OCI-LY7 (cell line): ENCODE results near the gene BAIAP2L1. TPM values are rescaled to one million over a fixed set of nuclear protein-coding genes. Genes with fewer than 3 reads are reported as not detected.
"Not testable (repeated sequence)": the region's sequence is repeated elsewhere in the genome, so short reads cannot be mapped to it uniquely, and the experiment has no call there.

Source experiments
- BruUV-seq: library from RNA; stranded (reverse); fragments of 400-500 nt; replicated peaks from 2 replicates; lab custom pipeline; 2021; lab: Mats Ljungman, UMichigan
- CTCF ChIA-PET: fragments of 300-600 bp; sonication (Branson Sonifier 250); formaldehyde crosslinking; loops from one replicate; lab custom pipeline; 2022; ENCODE audit warnings: antibody characterized with exemption; ENCODE audit not compliant: unreplicated experiment; lab: Charles Lee
- POLR2A ChIA-PET: fragments of 300-600 bp; sonication (Branson Sonifier 250); formaldehyde crosslinking; loops from one replicate; lab custom pipeline; 2022; ENCODE audit warnings: antibody characterized with exemption; lab: Charles Lee
- DNase-seq: peaks from one replicate; pipeline ENCODE4 v3.0.0-alpha.2; 2015; ENCODE audit warnings: low spot score
- H2AFZ ChIP-seq: fragments of 200-600 bp; sonication (generic), shearing (Covaris generic); 2 replicates; pipeline ENCODE4 v1.6.1; 2014; ENCODE audit warnings: mild to moderate bottlenecking, antibody characterized with exemption, low read length, moderate library complexity
- H3K27ac ChIP-seq: fragments of 200-600 bp; sonication (generic); 2 replicates; pipeline ENCODE4 v1.5.1; 2014; ENCODE audit warnings: mixed run types, low read depth, mild to moderate bottlenecking, moderate library complexity, low read length, inconsistent platforms; ENCODE audit not compliant: poor library complexity, severe bottlenecking
- H3K36me3 ChIP-seq: fragments of 200-600 bp; sonication (generic); 2 replicates; pipeline ENCODE4 v1.6.1; 2014; ENCODE audit warnings: mild to moderate bottlenecking, antibody characterized with exemption, low read length, moderate library complexity, mixed read lengths; ENCODE audit not compliant: insufficient read depth
- H3K4me1 ChIP-seq: fragments of 200-600 bp; sonication (generic); 2 replicates; pipeline ENCODE4 v1.5.1; 2014; ENCODE audit warnings: mild to moderate bottlenecking, low read length; ENCODE audit not compliant: insufficient read depth, poor library complexity, severe bottlenecking
- H3K4me2 ChIP-seq: fragments of 200-600 bp; sonication (generic); 2 replicates; pipeline ENCODE4 v1.6.1; 2014; ENCODE audit warnings: mild to moderate bottlenecking, low read length
- H3K4me3 ChIP-seq: fragments of 200-600 bp; sonication (generic); 2 replicates; pipeline ENCODE4 v1.5.1; 2014; ENCODE audit warnings: mild to moderate bottlenecking, low read depth, low read length; ENCODE audit not compliant: poor library complexity, severe bottlenecking
- H3K79me2 ChIP-seq: fragments of 200-600 bp; sonication (generic); 2 replicates; pipeline ENCODE4 v1.6.1; 2016; ENCODE audit warnings: low read depth, mild to moderate bottlenecking, low read length, moderate library complexity, mixed read lengths; ENCODE audit not compliant: insufficient read depth
- H3K9me2 ChIP-seq: fragments of 200-600 bp; sonication (generic); 2 replicates; pipeline ENCODE4 v1.6.1; 2016; ENCODE audit warnings: mild to moderate bottlenecking, low read length, mixed read lengths; ENCODE audit not compliant: insufficient read depth
- H3K9me3 ChIP-seq: fragments of 200-600 bp; sonication (generic); 2 replicates; pipeline ENCODE4 v1.6.1; 2014; ENCODE audit warnings: mild to moderate bottlenecking, mixed run types, low read length, mixed read lengths
- H4K20me1 ChIP-seq: fragments of 200-600 bp; sonication (generic); 2 replicates; pipeline ENCODE4 v1.6.1; 2014; ENCODE audit warnings: mild to moderate bottlenecking, antibody characterized with exemption, low read length, moderate library complexity, mixed read lengths; ENCODE audit not compliant: insufficient read depth
- EZH2phosphoT487 ChIP-seq: fragments of 200-600 bp; sonication (generic); IDR thresholded peaks from 2 replicates; pipeline ENCODE4 v1.6.1; 2018; ENCODE audit warnings: low read depth, borderline replicate concordance, mild to moderate bottlenecking, mixed run types, antibody characterized with exemption, low read length, moderate library complexity, mixed read lengths
- intact Hi-C: fragments of 100-400 bp; cut with micrococcal nuclease; formaldehyde crosslinking; loops from one replicate; pipeline ENCODE4 v1.10.0; 2022; ENCODE audit not compliant: unreplicated experiment
- total RNA-seq, 2 experiments: library from RNA; depleted of rRNA in 1 of 2; stranded (reverse); fragments of >200 nt in 1 of 2; shearing (Covaris generic) in 1 of 2; gene quantifications; 2 replicates each; pipeline ENCODE4 v1.2.3, GENCODE V29; 2014 to 2022
- TF ChIP-seq, protein P1 (sequence below): fragments of 200-600 bp; sonication (generic); conservative IDR thresholded peaks from 2 replicates; pipeline ENCODE4 v1.5.1; 2014; ENCODE audit warnings: mild to moderate bottlenecking, antibody characterized with exemption, low read length, moderate library complexity, mixed read lengths

Gene BAIAP2L1
- total RNA-seq, 2 experiments from 2014 or later, result not detected

DNA sequence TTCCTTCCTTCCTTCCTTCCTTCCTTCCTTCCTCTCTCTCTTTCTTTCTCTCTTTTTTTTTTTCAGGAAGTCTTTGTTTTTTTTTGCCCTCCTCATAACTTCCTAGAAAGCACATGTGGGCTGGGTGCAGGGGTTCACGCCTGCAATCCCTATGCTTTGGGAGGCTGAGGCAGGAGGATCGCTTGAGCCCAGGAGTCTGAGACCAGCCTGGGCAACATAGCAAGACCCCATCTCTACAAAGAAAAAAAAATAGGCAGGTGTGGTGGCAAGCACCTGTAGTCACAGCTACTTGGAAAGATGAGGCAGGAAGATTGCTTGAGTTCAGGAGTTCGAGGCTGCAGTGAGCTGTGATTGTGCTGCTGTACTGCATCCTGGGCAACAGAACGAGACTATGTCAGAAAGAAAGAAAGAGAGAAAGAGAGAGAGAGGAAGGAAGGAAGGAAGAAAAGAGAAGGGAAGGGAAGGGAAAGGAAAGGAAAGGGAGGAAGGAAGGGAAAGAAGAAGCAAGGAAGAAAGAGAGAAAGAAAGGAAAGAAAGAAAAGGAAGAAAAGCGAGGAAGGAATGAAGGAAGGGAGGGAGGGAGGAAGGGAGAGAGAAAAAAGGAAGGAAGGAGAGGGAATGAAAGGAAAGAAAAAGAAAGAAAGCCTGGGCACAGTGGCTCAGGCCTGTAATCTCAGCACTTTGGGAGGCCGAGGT lies 13.5 kb upstream of the BAIAP2L1 start:
- Histone ChIP-seq H3K9me2 (no peaks in the 10 kb centered on the region), H3K9me3 (no peaks in the 10 kb centered on the region), H3K27ac (no peak overlapping the region), H2AFZ (no peak overlapping the region), H3K4me1 (no peaks in the 10 kb centered on the region), H3K4me2 (no peak overlapping the region), H3K4me3 (no peak overlapping the region), H3K36me3 (no peaks in the 10 kb centered on the region), H4K20me1 (no peaks in the 10 kb centered on the region), H3K79me2 (no peaks in the 10 kb centered on the region)
- CTCF ChIA-PET, result no interaction called here
- intact Hi-C loops, result no loop called here
- POLR2A ChIA-PET, result interaction anchor here (0.8 kb wide), 1 partner anchor 16 kb away, joined by 4 read pairs; no protein-coding TSS in a partner anchor
- DNase-seq, result no peak
- no TSS peak for BruUV-seq
- TF ChIP-seq, protein P1, sequence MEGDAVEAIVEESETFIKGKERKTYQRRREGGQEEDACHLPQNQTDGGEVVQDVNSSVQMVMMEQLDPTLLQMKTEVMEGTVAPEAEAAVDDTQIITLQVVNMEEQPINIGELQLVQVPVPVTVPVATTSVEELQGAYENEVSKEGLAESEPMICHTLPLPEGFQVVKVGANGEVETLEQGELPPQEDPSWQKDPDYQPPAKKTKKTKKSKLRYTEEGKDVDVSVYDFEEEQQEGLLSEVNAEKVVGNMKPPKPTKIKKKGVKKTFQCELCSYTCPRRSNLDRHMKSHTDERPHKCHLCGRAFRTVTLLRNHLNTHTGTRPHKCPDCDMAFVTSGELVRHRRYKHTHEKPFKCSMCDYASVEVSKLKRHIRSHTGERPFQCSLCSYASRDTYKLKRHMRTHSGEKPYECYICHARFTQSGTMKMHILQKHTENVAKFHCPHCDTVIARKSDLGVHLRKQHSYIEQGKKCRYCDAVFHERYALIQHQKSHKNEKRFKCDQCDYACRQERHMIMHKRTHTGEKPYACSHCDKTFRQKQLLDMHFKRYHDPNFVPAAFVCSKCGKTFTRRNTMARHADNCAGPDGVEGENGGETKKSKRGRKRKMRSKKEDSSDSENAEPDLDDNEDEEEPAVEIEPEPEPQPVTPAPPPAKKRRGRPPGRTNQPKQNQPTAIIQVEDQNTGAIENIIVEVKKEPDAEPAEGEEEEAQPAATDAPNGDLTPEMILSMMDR, result no peak
- no peak for TF ChIP-seq EZH2phosphoT487

DNA sequence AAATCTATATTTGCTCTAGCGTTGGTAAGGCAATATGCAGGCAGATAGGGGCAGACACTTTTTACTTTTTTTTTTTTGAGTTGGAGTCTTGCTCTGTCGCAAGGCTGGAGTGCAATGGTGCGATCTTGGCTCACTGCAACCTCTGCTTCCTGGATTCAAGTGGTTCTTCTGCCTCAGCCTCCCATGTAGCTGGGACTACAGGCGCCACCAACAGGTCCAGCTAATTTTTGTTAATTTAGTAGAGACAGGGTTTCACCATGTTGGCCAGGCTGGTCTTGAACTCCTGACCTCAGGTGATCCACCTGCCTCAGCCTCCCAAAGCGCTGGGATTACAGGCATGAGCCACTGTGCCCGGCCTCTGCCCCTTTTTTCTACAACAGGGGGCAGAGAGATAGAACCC lies 12.8 kb upstream of the BAIAP2L1 start:
- CTCF ChIA-PET, H3K9me2 ChIP-seq, DNase-seq, BruUV-seq, H2AFZ ChIP-seq, H3K79me2 ChIP-seq, H3K9me3 ChIP-seq, H3K36me3 ChIP-seq, intact Hi-C loops, H3K4me2 ChIP-seq, H3K27ac ChIP-seq, H4K20me1 ChIP-seq, H3K4me1 ChIP-seq, H3K4me3 ChIP-seq: not testable (repeated sequence)
- POLR2A ChIA-PET, result interaction anchor here (0.6 to 0.8 kb wide), 2 partner anchors 15 to 30 kb away, joined by 3 to 4 read pairs; no protein-coding TSS in a partner anchor
- TF ChIP-seq, protein P1, result 0 out of 2 replicates have a peak, but pooled peaks have one; percentile 28

DNA sequence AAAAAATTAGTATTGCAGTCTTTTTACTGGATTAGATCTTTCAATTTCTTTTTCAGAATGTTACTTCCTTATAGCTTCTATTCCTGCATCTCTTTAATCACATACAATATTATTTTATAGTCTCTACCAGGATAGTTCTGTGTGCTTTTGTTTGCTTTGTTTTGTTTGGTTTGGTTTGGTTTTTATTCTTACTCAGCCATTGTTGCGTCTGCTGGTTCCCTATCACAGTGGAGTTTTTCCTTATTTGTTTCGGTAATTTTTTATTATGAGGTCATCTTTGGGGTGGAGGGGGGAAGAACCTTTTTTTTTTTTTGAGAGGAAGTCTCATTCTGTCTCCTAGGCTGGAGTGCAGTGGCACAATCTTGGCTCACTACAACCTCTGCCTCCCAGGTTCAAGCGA lies 9.0 kb upstream of the BAIAP2L1 start:
- no peaks in the 10 kb centered on the region for H3K79me2 ChIP-seq
- intact Hi-C loops, result no loop called here
- BruUV-seq, result no TSS peak
- no peak for TF ChIP-seq EZH2phosphoT487
- TF ChIP-seq, protein P1, result no peak
- no peak overlapping the region for H3K4me3 ChIP-seq
- CTCF ChIA-PET, result no interaction called here
- H3K27ac ChIP-seq, result no peak overlapping the region
- H3K9me3 ChIP-seq, result no peaks in the 10 kb centered on the region
- no peak overlapping the region for H3K4me2 ChIP-seq
- no peak for DNase-seq
- no peaks in the 10 kb centered on the region for H4K20me1 ChIP-seq
- H2AFZ ChIP-seq, result no peak overlapping the region
- no peaks in the 10 kb centered on the region for H3K4me1 ChIP-seq
- POLR2A ChIA-PET, result no interaction called here
- no peaks in the 10 kb centered on the region for H3K9me2 ChIP-seq
- no peaks in the 10 kb centered on the region for H3K36me3 ChIP-seq

DNA sequence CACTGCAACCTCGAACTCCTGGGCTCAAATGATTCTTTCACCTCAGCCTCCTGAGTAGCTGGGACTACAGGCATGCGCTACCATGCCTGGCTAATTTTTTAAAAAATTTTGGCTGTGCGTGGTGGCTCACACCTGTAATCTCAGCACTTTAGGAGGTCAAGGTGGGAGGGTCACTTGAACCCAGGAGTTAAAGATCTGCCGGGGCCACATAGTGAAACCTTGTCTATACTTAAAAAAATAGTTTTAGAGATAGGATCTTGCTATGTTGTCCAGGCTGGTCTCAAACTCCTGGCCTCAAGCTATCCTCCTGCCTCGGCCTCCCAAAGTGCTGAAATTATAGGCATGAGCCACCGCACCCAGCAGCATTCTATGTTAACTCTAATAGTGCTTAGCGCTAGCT lies 7.3 kb upstream of the BAIAP2L1 start:
- H3K9me3 ChIP-seq, H3K4me1 ChIP-seq, H3K36me3 ChIP-seq, H3K27ac ChIP-seq, BruUV-seq, DNase-seq, POLR2A ChIA-PET, H4K20me1 ChIP-seq, intact Hi-C loops, H3K4me3 ChIP-seq, CTCF ChIA-PET, H3K9me2 ChIP-seq, H3K4me2 ChIP-seq, H3K79me2 ChIP-seq, H2AFZ ChIP-seq: not testable (repeated sequence)
